ENCODE data around the gene BMPER. TPM values are rescaled to one million over a fixed set of nuclear protein-coding genes. Genes with fewer than 3 reads are reported as not detected.

Gene BMPER
- total RNA-seq, 2 donors from 2014 or later, result 3.0 to 3.8 TPM

GRCh38 chr7:34084651-34085050 lies 179.3 kb downstream of the BMPER start:
- no peak overlapping the region for H3K4me3 ChIP-seq
- TF ChIP-seq CTCF (IDR thresholded peaks at IDR 0.05), result no peak
- no peaks in the 10 kb centered on the region for H3K27me3 ChIP-seq
- no peaks in the 10 kb centered on the region for H3K9me3 ChIP-seq
- DNase-seq (ENCODE audit: low spot score), result no peak
- H3K4me1 ChIP-seq, result no peaks in the 10 kb centered on the region
- no peak overlapping the region for H3K27ac ChIP-seq
- no peaks in the 10 kb centered on the region for H3K36me3 ChIP-seq

GRCh38 chr7:34086064-34086463 lies 180.7 kb downstream of the BMPER start:
- TF ChIP-seq CTCF (IDR thresholded peaks at IDR 0.05), result no peak
- H3K27me3 ChIP-seq, result no peaks in the 10 kb centered on the region

GRCh38 chr7:34086981-34087380 lies 181.6 kb downstream of the BMPER start:
- no peaks in the 10 kb centered on the region for H3K4me1 ChIP-seq
- H3K36me3 ChIP-seq, result no peaks in the 10 kb centered on the region
- H3K27ac ChIP-seq, result no peak overlapping the region
- H3K27me3 ChIP-seq, result no peaks in the 10 kb centered on the region
- no peak for TF ChIP-seq CTCF (IDR thresholded peaks at IDR 0.05)
- no peak overlapping the region for H3K4me3 ChIP-seq
- H3K9me3 ChIP-seq, result no peaks in the 10 kb centered on the region
- DNase-seq (ENCODE audit: low spot score), result no peak

More at GRCh38 chr7:34086064-34086463, 180.7 kb downstream of the BMPER start:
- Histone ChIP-seq H3K9me3 (no peaks in the 10 kb centered on the region), H3K4me1 (no peaks in the 10 kb centered on the region), H3K4me3 (no peak overlapping the region), H3K36me3 (no peaks in the 10 kb centered on the region), H3K27ac (no peak overlapping the region)
- DNase-seq (ENCODE audit: low spot score), result no peak

GRCh38 chr7:34087892-34088891 lies 182.9 kb downstream of the BMPER start:
- no peaks in the 10 kb centered on the region for H3K9me3 ChIP-seq
- no peak for DNase-seq (ENCODE audit: low spot score)
- H3K27ac ChIP-seq, result no peak overlapping the region
- no peaks in the 10 kb centered on the region for H3K36me3 ChIP-seq
- peak in 1 of 2 donors; percentile 56 for TF ChIP-seq CTCF (IDR thresholded peaks at IDR 0.05)
- H3K4me3 ChIP-seq, result no peak overlapping the region
- H3K27me3 ChIP-seq, result no peaks in the 10 kb centered on the region
- H3K4me1 ChIP-seq, result no peaks in the 10 kb centered on the region

- no peak for DNase-seq (ENCODE audit: low spot score)
- Histone ChIP-seq H3K27ac (no peak overlapping the region), H3K9me3 (no peaks in the 10 kb centered on the region), H3K4me3 (no peak overlapping the region), H3K4me1 (no peaks in the 10 kb centered on the region), H3K36me3 (no peaks in the 10 kb centered on the region), H3K27me3 (no peaks in the 10 kb centered on the region)
- no peak for TF ChIP-seq CTCF (IDR thresholded peaks at IDR 0.05)
Observed at GRCh38 chr7:34090816-34091215, 185.5 kb downstream of the BMPER start.

Measured in right atrium auricular region (tissue), 2 donors.